HepG2 (cell line): ENCODE data around the gene LBX2. TPM values are rescaled to one million over a fixed set of nuclear protein-coding genes. Genes with fewer than 3 reads are reported as not detected.

Experiments used
- ATAC-seq: fragments of 200-7000 bp; cut with Tn5 transposase; 3 replicates; pipeline ENCODE4 v1.9.1; 2020; ENCODE audit warnings: mild to moderate bottlenecking, moderate library complexity
- BruUV-seq: library from RNA; stranded (reverse); fragments of 400-500 nt; replicated peaks from 2 replicates; lab custom pipeline; 2021; lab: Mats Ljungman, UMichigan
- CTCF ChIA-PET: fragments of 300-600 bp; formaldehyde crosslinking; extraction: SDS; loops from one replicate; lab custom pipeline; 2021; ENCODE audit warnings: low total read pairs, inconsistent platforms, low intra/inter-chr PET ratio; lab: Yijun Ruan, JAX
- POLR2A ChIA-PET: fragments of 350-600 bp; sonication (Branson Sonifier 250); formaldehyde crosslinking; loops from one replicate; lab custom pipeline; 2020; ENCODE audit warnings: antibody characterized with exemption, inconsistent platforms; lab: Yijun Ruan, JAX
- DNase-seq: peaks from one replicate; pipeline ENCODE4 v3.0.0-alpha.2; 2015; ENCODE audit warnings: low spot score
- FAIRE-seq: peaks from 3 replicates; lab custom pipeline; 2011; peaks lifted over from hg19 to GRCh38; lab: Jason Lieb, UNC
- H2AFZ ChIP-seq: one replicate; pipeline ENCODE4 v1.6.1; 2011; ENCODE audit warnings: low read length, inconsistent platforms
- H3K27ac ChIP-seq: fragments of 300-600 bp; 3 replicates; pipeline ENCODE4 v1.8.0; 2011; ENCODE audit warnings: mixed run types, mild to moderate bottlenecking, mixed read lengths, low read length, inconsistent platforms; ENCODE audit not compliant: insufficient read depth; ENCODE audit errors: extremely low read length
- H3K27me3 ChIP-seq, 2 experiments: fragments of 200-600 bp in 1 of 2; 2 replicates in 1 of 2; 3 replicates in 1 of 2; pipeline versions ENCODE4 v1.6.0 to v1.8.0; 2011; ENCODE audit warnings: low read length in 2 of 2, mild to moderate bottlenecking in 2 of 2, moderate library complexity in 2 of 2, inconsistent platforms in 1 of 2; ENCODE audit not compliant: insufficient read depth in 2 of 2, control insufficient read depth in 1 of 2
- H3K36me3 ChIP-seq, 2 experiments: fragments of 200-600 bp in 1 of 2; replicated peaks in 1 of 2; 2 replicates in 1 of 2; 3 replicates in 1 of 2; pipeline versions ENCODE4 v1.5.1 to v1.8.0; 2011; ENCODE audit warnings: low read length in 2 of 2, inconsistent platforms in 1 of 2; ENCODE audit not compliant: insufficient read depth in 2 of 2, control insufficient read depth in 1 of 2
- H3K4me1 ChIP-seq: 2 replicates; pipeline ENCODE4 v1.5.1; 2012; ENCODE audit warnings: low read length, inconsistent platforms; ENCODE audit not compliant: insufficient read depth
- H3K4me2 ChIP-seq: 2 replicates; pipeline ENCODE4 v1.6.0; 2011; ENCODE audit warnings: low read depth, low read length, inconsistent platforms
- H3K4me3 ChIP-seq, 3 experiments: fragments of 200-600 bp in 1 of 3; sonication (generic), shearing (Covaris generic) in 1 of 3; replicated peaks in 1 of 3; 2 replicates each; pipeline ENCODE4 v1.5.1; 2011 to 2016; ENCODE audit warnings: low read length in 3 of 3, inconsistent platforms in 2 of 3, low read depth in 2 of 3, mild to moderate bottlenecking in 2 of 3, control low read depth in 1 of 3, mixed read lengths in 1 of 3; ENCODE audit not compliant: insufficient read depth in 1 of 3
- H3K79me2 ChIP-seq: one replicate; pipeline ENCODE4 v1.6.1; 2011; ENCODE audit warnings: low read length, inconsistent platforms; ENCODE audit not compliant: insufficient read depth
- H3K9ac ChIP-seq: 2 replicates; pipeline ENCODE4 v1.6.0; 2011; ENCODE audit warnings: mild to moderate bottlenecking, low read depth, low read length, inconsistent platforms; ENCODE audit not compliant: insufficient read depth
- H3K9me3 ChIP-seq: 2 replicates; pipeline ENCODE4 v1.5.1; 2012; ENCODE audit warnings: mild to moderate bottlenecking, low read length
- H4K20me1 ChIP-seq: 2 replicates; pipeline ENCODE4 v1.6.0; 2011; ENCODE audit warnings: inconsistent platforms, mild to moderate bottlenecking, low read length, moderate library complexity; ENCODE audit not compliant: insufficient read depth
- GZF1 ChIP-seq: sonication (generic); formaldehyde crosslinking; IDR thresholded peaks from 2 replicates; pipeline ENCODE4 v1.5.1; 2020; ENCODE audit warnings: mild to moderate bottlenecking, missing genetic modification reagents
- MED8 ChIP-seq: sonication (generic); formaldehyde crosslinking; IDR thresholded peaks from 2 replicates; pipeline ENCODE4 v1.8.1; 2023; ENCODE audit warnings: mild to moderate bottlenecking, missing genetic modification reagents; ENCODE audit not compliant: insufficient replicate concordance
- NONO ChIP-seq, 2 experiments: fragments of 450-650 bp in 1 of 2; sonication (generic) in 1 of 2; formaldehyde crosslinking in 1 of 2; IDR thresholded peaks in 1 of 2; conservative IDR thresholded peaks in 1 of 2; 2 replicates each; pipeline versions ENCODE4 v1.6.1 to v1.8.0; 2017 to 2022; ENCODE audit warnings: mild to moderate bottlenecking in 1 of 2, missing genetic modification reagents in 1 of 2, moderate library complexity in 1 of 2
- POLR2A ChIP-seq, 2 experiments: IDR thresholded peaks; 2 replicates each; pipeline ENCODE4 v1.6.1; 2011; ENCODE audit warnings: low read depth in 2 of 2, low read length in 2 of 2, mild to moderate bottlenecking in 1 of 2, moderate library complexity in 1 of 2; ENCODE audit not compliant: insufficient read depth in 1 of 2
- TOPORS ChIP-seq: sonication (generic); formaldehyde crosslinking; IDR thresholded peaks from 2 replicates; pipeline ENCODE4 v1.8.0; 2023; ENCODE audit warnings: mild to moderate bottlenecking, missing genetic modification reagents
- TRIM22 ChIP-seq: fragments of 450-650 bp; IDR thresholded peaks from 2 replicates; pipeline ENCODE4 v1.6.1; 2017
- ZMYM4 ChIP-seq: sonication (generic); formaldehyde crosslinking; IDR thresholded peaks from 2 replicates; pipeline ENCODE4 v1.8.1; 2023; ENCODE audit warnings: mild to moderate bottlenecking, missing genetic modification reagents
- WGBS: methylation state at CpG from one replicate; pipeline ENCODE4 v1.1.6; 2017; ENCODE audit warnings: low lambda C conversion rate; 5-methylcytosine and 5-hydroxymethylcytosine counted together
- in situ Hi-C: cut with HindIII; loops from 2 replicates; pipeline ENCODE4 v1.10.0; 2017; ENCODE audit warnings: low pct_unique_long_range_greater_than_20kb; ENCODE audit not compliant: extremely low pct_ligation_motif_present
- intact Hi-C: fragments of 100-400 bp; cut with micrococcal nuclease; formaldehyde crosslinking; loops from one replicate; pipeline ENCODE4 v1.10.0; 2022; ENCODE audit not compliant: unreplicated experiment
- polyA plus RNA-seq, 8 experiments: library from polyadenylated mRNA; depleted of rRNA in 3 of 8; stranded (reverse) in 7 of 8; unstranded in 1 of 8; fragments of >200 nt; fragmentation: Illumina TruSeq in 4 of 8; extraction: Trizol in 4 of 8; gene quantifications; 2 replicates each; pipeline versions ENCODE4 v1.2.1 to v1.2.3, GENCODE V29; 2011 to 2016; ENCODE audit warnings: low read depth in 4 of 8, missing spikeins in 1 of 8, mixed read lengths in 1 of 8; ENCODE audit not compliant: insufficient read depth in 1 of 8
- total RNA-seq, 5 experiments: library from RNA; depleted of rRNA; stranded (reverse); fragments of >200 nt; fragmentation: Illumina TruSeq; extraction: Trizol; gene quantifications; 2 replicates each; pipeline ENCODE4 v1.2.3, GENCODE V29; 2016; ENCODE audit warnings: low read depth in 1 of 5

LBX2 gene
- total and polyA plus RNA-seq, 2 of the 13 experiments (the other 11 are each of a cell fraction or from before 2014, with no cell fraction given) = 6.4 to 8.1 TPM

GRCh38 chr2:74511104-74511989 lies 11.9 kb upstream of the LBX2 start (continued):
- no peak for TF ChIP-seq TRIM22
- TF ChIP-seq TOPORS (CRISPR knock-in tag) = no peak
- peak in 1 of 2 experiments; percentile 18; a peak in 1 of 4 replicates for TF ChIP-seq POLR2A (IDR thresholded peaks at IDR 0.05; ENCODE audit: insufficient read depth in 1 of 2, low read depth in 2 of 2, low read length in 2 of 2)
- 0 out of 2 replicates have a peak, but pooled peaks have one; percentile 47 for TF ChIP-seq GZF1 (CRISPR knock-in tag)
- no peak for TF ChIP-seq NONO (IDR thresholded peaks at IDR 0.05)
- peak; percentile 39; the same call in 1 of the 2 replicates for TF ChIP-seq NONO (CRISPR knock-in tag; conservative IDR thresholded peaks at IDR 0.05)
- peak; percentile 42 for TF ChIP-seq MED8

- WGBS = 88% methylated on average over 4 of the region's 4 CpGs
- H3K36me3 ChIP-seq = no peaks in the 10 kb centered on the region; a peak in 4 of 5 replicates
- no peak overlapping the region for H3K4me3 ChIP-seq
- no peak overlapping the region for H3K9ac ChIP-seq
- no peak overlapping the region for H2AFZ ChIP-seq
- DNase-seq = no peak
- ChIA-PET CTCF (no interaction called here), POLR2A (interaction anchor here (0.8 to 16.5 kb wide), 9 partner anchors 8 to 311 kb away, joined by 3 to 795 read pairs (median 5); partner anchors contain the start of genes AUP1, CCDC142, DQX1 and HTRA2)
- H3K4me1 ChIP-seq = peaks cover 71% of the 10 kb centered on the region
- no peak overlapping the region for H3K4me2 ChIP-seq
- ATAC-seq = no peak
- H3K79me2 ChIP-seq = peaks cover 16% of the 10 kb centered on the region
- BruUV-seq = no TSS peak
- H3K9me3 ChIP-seq = no peaks in the 10 kb centered on the region
- no peak overlapping the region for H3K27ac ChIP-seq
- no peak for FAIRE-seq
- in situ Hi-C loops = no loop called here
- H4K20me1 ChIP-seq = no peaks in the 10 kb centered on the region
- TF ChIP-seq ZMYM4 (CRISPR knock-in tag) = no peak
- H3K27me3 ChIP-seq = no peaks in the 10 kb centered on the region; a peak in 1 of 5 replicates
- intact Hi-C loops = no loop called here
These were observed 10.9 kb upstream of the LBX2 start for GRCh38 chr2:74510272-74510671.
